HG02938 (cell line): ENCODE results near the gene RAD51B.
"Not testable (repeated sequence)": the region's sequence is repeated elsewhere in the genome, so short reads cannot be mapped to it uniquely, and the experiment has no call there.

Experiments used
- ATAC-seq: cut with Tn5 transposase; IDR thresholded peaks from one replicate; pipeline ENCODE4 v1.9.1; 2021; ENCODE audit warnings: mild to moderate bottlenecking, moderate library complexity; ENCODE audit not compliant: unreplicated experiment

Gene RAD51B

DNA sequence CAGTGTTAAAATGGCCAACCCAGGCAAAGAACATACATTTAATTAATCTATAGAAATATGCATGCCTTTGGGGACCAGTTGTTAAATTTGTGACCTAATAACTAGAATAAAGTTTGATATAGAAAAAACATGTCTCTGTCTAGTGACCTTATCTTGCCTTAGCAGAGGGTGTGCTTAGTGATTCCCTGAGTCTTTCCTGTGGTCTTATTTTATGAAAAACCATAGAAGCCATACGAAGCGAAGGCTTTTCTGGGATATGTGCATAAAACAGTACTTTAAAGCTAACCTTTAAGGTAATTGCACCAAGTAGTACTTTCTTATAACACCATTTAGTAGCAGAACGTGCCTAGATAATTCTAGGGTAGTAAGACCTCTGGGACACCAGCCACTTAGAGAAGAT, 593.9 kb downstream of the RAD51B start:
- no peak for ATAC-seq

DNA sequence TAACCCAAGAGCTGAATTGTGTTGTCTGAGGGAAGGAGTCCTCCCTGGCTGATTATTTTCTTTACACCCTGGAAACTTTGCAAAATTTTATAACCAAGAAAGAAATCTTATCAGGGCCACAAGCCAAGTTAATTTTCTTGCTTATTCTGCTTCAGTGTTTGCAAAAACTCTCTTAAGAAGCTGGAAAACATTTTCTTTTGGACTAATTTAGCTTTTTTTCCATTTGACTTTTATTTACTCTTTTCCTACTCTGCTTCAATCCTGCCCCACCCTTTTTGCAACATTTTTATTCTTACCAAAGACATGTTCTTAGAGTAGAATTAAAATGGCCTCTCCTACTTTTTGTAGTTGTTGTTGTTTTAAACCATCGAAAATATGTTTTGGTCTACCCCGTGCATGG, 594.5 kb downstream of the RAD51B start:
- no peak for ATAC-seq

DNA sequence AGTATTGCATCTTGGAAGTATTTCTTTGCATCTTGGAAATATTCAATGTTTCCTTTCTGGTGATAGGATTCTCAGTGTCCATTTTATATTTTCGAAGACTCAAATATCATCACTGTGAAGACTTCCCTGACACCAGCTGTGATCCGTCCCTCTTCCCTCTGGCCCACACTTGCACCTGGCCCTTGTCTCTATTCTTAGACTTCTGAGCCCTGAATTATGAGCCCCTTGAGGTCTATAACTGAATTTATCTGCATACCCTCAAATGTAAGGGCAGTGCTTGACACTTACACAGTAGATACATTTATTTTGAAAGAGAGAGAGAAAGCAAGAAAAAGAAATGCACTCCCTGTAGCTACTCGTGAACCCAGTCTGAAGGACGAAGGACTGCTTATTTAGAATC, 596.6 kb downstream of the RAD51B start:
- no peak for ATAC-seq

DNA sequence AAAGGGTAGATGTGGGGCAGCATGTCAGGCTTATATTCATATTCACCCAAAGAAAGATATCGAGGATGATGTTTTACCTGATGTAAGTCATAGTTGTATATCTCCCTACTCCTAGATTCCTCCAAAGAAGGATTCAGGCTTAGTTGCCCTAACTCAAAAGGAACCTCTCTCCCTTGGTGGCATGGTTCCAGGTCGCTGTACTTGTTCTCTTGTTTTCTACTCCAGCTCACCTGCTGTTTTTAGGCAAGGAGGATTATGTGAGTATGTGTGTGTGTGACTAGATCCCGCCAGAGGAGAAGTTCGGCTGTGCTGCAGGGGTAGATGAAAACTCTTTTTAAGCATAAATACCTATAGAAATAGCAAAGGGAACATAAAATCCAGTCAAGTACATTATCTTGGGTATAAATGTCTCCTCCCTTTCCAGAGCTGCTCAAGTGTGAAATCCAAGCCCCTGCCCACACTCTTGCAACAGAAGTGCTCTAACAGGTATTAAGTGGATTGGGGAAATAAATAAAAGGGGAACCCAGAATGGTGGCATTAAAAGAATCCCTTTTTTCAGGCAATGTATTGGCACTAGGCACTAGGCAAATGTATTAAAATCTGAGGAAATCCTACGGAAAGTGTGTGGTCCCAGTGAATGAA, 597.6 kb downstream of the RAD51B start:
- no peak for ATAC-seq

DNA sequence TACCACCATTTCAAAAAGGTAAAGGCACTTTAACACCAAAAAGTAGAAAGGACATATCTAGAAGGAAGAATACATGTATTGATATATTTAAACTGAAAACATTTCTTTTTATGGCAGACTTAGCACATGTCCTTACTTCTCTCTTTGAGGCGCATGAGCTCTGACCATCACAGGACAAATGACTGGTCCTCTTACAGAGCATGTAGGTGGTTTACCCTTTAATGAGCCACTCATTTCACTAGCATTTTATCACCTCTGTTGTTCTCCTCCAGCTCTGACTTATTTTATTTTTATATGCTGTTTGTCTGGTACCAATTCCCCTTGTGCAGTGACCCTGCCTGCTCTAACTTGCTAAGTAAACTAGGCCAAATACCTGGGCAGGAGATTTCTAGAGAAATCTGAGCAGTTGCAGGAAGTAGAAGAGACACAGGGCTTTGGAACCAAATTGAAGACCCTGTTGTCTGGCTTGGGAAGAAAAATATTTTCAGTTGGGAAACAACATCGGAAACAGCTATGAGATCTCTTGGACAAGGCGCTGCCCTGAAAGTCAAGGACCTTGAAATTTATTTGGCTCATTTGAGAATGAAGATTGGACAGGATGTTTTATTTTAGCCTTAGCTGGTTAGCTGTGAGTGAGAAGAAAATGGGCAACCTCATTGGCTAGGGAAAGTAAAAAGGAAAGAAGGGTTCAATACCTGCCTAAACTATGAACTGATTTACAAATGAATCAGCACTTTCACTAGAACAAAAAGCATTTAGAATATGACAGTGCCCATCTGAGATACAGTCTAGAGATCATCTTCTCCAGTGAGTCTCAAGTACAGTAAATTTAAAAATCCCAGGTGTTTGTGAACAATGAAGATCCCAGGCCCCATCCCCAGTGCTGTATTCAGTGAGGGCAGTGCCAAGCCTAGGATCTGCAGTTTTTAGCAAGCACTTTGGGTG, 598.9 kb downstream of the RAD51B start:
- no peak for ATAC-seq

DNA sequence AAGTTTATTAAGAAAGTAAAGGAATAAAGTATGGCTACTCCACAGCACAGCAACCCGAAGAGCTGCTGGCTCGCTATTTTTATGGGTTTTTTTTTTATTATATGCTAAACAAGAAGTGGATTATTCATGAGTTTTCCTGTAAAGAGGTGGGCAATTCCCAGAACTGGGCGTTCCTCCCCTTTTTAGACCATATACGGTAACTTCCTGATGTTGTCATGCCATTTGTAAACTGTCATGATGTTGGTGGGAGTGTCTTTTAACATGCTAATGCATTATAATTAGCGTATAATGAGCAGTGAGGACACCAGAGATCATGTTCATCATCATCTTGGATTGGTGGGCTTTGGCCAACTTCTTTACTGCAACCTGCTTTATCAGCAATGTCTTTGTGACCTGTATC, 600.8 kb downstream of the RAD51B start:
- no peak for ATAC-seq

DNA sequence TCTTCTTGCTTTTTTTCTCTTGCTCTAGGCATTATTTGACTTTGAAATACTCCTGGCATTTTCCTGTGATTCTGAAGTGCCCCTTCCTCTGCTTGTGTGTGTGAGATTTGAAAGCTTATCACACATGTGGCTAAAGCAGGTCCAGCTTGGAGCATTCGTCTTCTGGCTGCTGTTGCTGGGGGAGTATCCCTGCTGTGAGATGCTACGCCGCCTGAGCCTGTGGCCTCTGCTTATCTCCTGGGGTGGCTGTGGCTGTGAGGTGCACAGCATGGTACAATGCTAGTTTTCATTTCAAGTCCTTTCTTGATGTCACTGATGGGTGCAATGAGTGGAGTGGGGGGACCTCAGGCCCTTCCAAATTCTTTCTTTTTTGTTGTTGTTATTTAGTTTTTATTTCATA, 601.5 kb downstream of the RAD51B start:
- ATAC-seq: no peak

DNA sequence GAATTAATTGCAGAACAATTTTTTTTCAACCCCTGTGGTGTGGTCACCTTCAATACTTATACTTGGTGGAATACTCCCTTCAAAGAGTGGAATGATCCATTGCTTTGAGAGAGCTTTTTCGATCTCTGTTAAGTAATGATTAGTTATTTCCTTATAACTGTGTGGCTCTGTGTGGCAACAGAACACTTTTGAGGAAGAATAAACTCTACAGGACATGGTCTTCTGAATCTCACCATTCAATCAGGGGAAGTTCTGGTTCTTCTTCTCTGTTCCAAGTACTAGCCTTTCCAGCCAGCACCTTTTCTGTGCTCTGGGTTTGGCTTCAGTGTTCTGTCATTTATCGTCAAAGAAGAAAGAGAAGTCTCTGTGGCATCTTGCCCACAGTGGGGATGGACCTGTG, 604.1 kb downstream of the RAD51B start:
- ATAC-seq: no peak

DNA sequence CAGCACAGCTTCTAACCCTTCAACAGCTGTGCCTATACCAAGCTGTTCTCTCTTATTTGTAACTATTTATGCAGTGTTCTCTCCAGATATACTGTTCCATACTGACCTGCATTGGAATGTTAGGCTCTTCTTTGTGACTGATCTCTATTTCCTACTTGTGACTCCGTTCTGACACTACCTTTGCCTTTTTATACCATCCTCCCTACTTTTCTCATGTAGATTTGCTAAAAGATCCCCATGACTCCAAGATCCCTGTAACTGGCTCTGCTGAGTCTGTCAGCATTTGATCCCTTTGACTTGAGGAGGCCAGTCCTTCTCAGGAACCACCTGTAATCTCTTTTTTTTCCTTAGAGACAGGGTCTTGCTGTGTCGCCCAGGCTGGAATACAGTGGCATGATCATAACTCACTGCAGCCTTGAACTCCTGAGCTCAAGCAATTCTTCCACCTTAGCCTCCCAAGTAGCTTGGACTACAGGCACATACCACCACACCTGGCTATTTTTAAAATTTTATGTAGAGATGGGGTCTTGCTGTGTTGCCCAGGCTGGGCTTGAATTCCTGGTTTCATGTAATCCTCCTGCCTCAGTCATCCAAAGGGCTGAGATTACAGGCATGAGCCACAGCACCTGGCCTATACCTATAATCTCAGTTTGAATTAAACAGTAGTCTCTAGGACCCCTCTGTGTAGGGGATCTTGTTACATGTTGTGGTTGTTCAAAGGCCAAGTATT, 605.0 kb downstream of the RAD51B start:
- ATAC-seq: no peak

DNA sequence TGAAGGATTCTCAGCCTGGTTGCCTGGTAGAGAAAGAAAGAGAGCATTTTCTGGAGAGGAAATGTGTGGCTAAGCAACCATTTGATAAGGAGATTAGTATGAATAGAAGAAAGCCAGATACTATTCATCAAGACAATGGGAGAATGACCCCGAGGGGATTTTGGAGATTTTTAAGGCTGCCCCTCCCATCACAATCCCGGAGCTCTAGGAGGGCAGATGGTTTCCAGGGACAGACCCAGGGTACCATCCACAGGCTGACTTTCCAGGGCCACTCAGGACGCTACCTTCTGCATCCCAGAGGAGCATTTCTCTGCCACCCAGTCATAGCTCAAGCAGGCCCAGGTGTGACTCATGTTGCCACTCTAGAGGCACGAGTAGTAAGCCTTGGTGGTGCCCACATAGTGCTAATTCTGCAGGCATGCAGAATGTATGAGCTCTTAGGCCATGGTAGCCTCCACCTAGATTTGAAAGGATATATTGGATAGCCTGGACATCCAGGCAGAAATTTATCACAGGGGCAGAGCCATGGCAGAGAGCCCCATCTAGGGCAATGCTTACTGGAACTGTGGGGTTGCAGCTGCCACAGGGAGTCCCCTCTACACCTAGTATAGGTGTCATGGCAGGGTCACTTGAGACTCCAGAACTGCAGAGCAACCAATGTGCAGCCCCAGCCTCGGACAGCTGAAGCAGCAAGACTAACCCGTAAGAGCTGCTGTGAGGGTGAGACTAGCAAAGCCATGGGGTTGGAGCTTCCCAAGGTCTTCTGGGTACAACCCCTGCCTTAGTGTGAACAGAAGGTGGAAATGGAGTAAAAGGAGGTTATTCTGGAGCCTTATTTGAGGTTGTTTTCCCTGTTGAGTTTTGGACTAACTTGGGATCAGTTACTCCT, 607.3 kb downstream of the RAD51B start:
- ATAC-seq: no peak

DNA sequence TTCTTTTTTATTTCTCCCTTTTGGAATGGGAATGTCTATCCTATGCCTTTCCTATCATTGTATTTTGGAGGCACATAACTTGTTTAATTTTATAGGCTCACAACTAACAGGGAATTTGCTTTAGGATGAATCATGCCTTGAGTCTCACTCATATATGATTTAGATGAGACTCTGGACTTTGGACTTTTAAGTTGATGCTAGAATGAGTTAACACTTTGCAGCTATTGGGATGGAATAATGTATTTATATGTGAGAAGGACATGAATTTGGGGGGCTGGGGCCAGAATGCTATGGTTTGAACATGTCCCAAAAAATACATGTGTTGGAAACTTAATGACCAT, 607.9 kb downstream of the RAD51B start:
- no peak for ATAC-seq

DNA sequence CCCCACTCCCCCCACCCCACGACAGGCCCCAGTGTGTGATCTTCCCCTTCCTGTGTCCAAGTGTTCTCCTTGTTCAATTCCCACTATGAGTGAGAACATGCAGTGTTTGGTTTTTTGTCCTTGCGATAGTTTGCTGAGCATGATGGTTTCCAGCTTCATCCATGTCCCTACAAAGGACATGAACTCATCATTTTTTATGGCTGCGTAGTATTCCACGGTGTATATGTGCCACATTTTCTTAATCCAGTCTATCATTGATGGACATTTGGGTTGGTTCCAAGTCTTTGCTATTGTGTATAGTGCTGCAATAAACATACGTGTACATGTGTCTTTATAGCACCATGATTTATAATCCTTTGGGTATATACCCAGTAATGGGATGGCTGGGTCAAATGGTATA, 609.3 kb downstream of the RAD51B start:
- ATAC-seq: not testable (repeated sequence)

DNA sequence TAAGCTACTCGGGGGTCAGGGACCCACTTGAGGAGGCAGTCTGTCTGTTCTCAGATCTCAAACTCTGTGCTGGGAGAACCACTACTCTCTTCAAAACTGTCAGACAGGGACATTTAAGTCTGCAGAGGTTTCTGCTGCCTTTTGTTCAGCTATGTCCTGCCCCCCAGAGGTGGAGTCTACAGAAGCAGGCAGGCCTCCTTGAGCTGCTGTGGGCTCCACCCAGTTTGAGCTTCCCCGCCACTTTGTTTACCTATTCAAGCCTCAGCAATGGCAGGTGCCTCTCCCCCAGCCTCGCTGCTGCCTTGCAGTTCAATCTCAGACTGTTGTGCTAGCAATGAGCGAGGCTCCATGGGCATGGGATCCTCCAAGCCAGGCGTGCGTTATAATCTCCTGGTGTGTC, 614.6 kb downstream of the RAD51B start:
- not testable (repeated sequence) for ATAC-seq

DNA sequence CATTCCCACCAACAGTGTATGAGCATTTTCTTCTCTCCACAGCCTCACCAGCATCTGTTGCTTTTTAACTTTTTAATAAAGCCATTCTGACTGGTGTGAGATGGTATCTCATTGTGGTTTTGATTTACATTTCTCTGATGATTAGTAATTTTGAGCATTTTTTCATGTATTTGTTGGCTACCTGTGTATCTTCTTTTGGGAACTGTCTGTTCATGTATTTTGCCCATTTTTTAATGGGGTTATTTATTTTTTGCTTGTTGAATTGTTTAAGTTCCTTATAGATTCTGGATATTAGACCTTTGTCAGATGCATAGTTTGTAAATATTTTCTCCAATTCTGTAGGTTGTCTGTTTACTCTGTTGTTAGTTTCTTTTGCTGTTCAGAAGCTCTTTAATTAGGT, 616.1 kb downstream of the RAD51B start:
- not testable (repeated sequence) for ATAC-seq

DNA sequence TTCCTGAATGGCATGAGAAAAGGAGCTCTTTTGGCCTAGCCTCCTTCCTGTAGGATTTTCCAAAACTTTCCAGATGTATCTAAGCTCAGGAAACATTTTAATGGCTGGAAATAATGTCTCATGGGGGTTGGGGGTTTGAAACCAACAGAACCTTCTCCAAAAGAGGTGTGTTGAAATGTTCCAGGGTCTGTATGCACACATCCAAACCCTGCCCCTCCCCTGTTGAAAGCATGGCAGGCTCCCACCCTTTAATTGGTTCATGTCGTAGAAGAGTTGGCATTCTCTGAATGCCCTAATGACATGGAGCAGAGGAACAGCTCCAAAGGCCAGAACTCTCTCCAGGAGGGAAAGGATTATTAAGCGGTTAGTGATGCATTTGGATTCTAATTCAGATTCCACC, 620.1 kb downstream of the RAD51B start:
- ATAC-seq: no peak

DNA sequence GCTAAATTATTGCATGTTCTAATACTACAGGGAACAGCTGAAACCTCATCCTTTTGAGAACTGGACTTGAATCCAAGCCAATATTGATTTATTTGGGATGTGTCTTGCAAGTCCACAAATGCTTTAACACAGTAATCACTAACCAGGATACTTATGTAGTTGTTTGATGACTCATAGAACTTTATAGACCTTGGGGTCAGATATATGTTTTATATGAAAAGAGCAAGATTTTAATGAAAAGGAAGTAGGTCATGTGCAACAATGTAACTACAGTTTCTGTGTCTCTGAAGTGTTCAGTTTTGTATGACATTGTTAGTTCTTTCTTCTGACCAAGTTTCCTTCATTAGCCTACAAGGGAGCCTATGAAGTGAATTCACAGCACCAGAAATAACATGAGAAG, 621.2 kb downstream of the RAD51B start:
- no peak for ATAC-seq

DNA sequence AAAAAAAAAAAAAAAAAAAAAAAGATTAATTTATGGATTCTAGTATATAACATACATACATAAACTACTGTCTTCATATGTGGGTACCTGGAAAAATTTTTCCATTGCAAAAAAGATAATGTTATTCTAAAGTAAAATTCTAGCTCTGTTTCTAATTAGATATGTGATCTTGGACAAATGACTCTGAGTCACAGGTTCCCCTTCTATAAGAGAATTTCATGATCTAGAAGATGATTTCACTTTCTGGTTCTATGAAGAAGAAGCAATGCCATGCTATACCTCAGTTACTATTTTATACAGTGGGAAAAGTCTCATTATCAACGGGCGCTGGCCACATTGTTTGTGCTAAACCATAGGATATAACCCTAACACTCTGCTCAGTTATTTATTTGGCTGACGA, 622.0 kb downstream of the RAD51B start:
- no peak for ATAC-seq

DNA sequence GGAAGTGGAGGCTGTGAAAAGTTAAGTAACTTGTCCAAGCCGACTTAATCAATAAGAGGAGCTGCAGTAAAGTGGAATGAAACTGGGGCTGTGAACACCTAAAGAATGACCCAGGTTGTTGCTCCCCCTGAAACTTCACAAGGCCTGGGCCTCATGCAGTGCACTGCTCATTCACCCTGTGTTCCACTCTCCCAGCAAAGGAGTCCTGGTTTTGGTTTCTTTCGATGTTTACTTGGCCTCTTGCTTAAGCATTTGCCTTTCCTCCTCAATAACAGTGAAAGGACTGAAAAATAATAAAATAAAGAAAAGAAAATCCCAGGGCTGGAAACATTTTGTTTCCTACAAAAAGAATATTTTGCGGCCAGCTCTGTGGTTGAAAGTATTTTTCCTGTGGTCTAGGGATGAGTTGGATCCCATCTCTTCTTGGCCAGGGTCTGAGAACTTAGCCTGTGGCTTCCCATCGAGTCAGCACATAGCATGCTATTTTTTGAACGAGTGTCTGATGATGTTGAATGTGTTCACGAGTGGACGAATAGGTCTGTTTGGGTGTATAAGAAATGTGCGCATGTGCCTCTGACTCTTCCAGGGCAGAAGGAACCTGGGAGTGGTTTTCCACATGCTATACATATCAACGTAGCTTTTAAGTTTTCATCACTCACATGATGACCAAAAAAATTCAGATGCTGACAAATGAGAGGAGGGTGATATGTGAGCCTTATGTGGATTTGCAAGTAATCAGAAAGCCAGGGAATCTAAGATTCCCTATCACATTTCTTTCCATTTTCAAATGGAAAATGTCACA, 623.5 kb downstream of the RAD51B start:
- no peak for ATAC-seq

DNA sequence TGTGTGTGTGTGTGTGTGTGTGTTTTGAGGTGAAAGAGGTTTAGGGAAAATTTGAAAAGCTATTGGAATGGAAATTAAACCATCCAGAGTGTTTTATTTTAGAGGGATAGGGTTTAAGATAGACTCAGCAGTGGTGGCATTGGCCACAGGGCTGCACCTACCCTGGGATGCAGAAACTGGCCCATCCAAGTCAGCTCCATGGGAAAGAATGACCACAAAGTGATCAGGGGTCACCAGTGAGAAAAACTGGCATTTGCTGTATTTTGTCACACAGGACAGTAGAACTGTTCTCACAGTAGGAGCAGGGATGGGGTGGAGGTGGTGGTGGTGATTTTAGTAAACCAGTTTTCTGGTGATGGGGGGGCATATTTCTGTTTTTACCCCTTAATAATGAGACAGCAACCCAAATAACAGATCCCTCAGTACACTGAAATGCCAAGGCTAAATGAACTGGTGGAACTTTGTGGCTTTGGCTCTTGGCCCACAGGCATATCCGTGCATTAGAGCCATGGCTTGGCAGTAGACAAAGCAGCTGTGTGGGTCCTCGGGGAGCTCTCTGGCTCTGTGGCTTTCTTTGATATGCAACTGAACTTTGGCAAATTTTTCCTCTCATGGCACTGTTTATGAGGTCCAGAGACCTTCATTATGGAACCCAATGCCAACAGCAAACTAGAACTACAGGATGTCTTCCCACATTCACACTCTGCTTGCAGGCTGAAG, 625.0 kb downstream of the RAD51B start:
- no peak for ATAC-seq
